ES-I3 (cell line): Measurements from ENCODE around the gene PHF20.
"Not testable (repeated sequence)": the region's sequence is repeated elsewhere in the genome, so short reads cannot be mapped to it uniquely, and the experiment has no call there.

ENCODE experiments used
- H3K36me3 ChIP-seq: 2 replicates; pipeline ENCODE4 v1.6.1; 2013; ENCODE audit warnings: mild to moderate bottlenecking, low read length, control low read depth, moderate library complexity; ENCODE audit not compliant: insufficient read depth
- H3K4me1 ChIP-seq: 2 replicates; pipeline ENCODE4 v1.6.1; 2013; ENCODE audit warnings: mild to moderate bottlenecking, control low read depth, low read length; ENCODE audit not compliant: insufficient read depth
- H3K9ac ChIP-seq: 2 replicates; pipeline ENCODE4 v1.6.1; 2013; ENCODE audit warnings: low read depth, mild to moderate bottlenecking, low read length, moderate library complexity
- H3K9me3 ChIP-seq: 2 replicates; pipeline ENCODE4 v1.6.1; 2013; ENCODE audit warnings: mild to moderate bottlenecking, low read length, moderate library complexity; ENCODE audit not compliant: control insufficient read depth, insufficient read depth

PHF20 gene

GRCh38 chr20:35757098-35757705 lies 14.6 kb upstream of the PHF20 start:
- Histone ChIP-seq H3K36me3 (no peaks in the 10 kb centered on the region), H3K9me3 (no peaks in the 10 kb centered on the region), H3K9ac (no peak overlapping the region), H3K4me1 (no peaks in the 10 kb centered on the region)

- not testable (repeated sequence) for H3K9me3 ChIP-seq, H3K36me3 ChIP-seq, H3K4me1 ChIP-seq, H3K9ac ChIP-seq
These were observed 10.3 kb upstream of the PHF20 start for GRCh38 chr20:35761548-35761947.

- H3K36me3 ChIP-seq: no peaks in the 10 kb centered on the region
- no peak overlapping the region for H3K9ac ChIP-seq
- no peaks in the 10 kb centered on the region for H3K4me1 ChIP-seq
- no peaks in the 10 kb centered on the region for H3K9me3 ChIP-seq
These were observed 9.4 kb upstream of the PHF20 start for GRCh38 chr20:35762461-35762860.

- H3K4me1 ChIP-seq: peaks cover 15% of the 10 kb centered on the region
- not testable (repeated sequence) for H3K9ac ChIP-seq, H3K9me3 ChIP-seq, H3K36me3 ChIP-seq
These were observed 6.9 kb upstream of the PHF20 start for GRCh38 chr20:35764936-35765335.

GRCh38 chr20:35766843-35767242 lies 5.0 kb upstream of the PHF20 start:
- Histone ChIP-seq H3K4me1 (peaks cover 15% of the 10 kb centered on the region), H3K36me3 (no peaks in the 10 kb centered on the region), H3K9ac (no peak overlapping the region), H3K9me3 (no peaks in the 10 kb centered on the region)

- Histone ChIP-seq H3K9ac (peak overlapping the region; percentile 12; the same call in 1 of the 2 replicates), H3K9me3 (no peaks in the 10 kb centered on the region), H3K4me1 (peaks cover 15% of the 10 kb centered on the region), H3K36me3 (no peaks in the 10 kb centered on the region)
These were observed 3.9 kb upstream of the PHF20 start for GRCh38 chr20:35767683-35768481.

GRCh38 chr20:35768731-35769664 lies 2.8 kb upstream of the PHF20 start:
- Histone ChIP-seq H3K9ac (no peak overlapping the region), H3K4me1 (peaks cover 19% of the 10 kb centered on the region), H3K36me3 (no peaks in the 10 kb centered on the region), H3K9me3 (no peaks in the 10 kb centered on the region)

GRCh38 chr20:35771367-35771688 lies 487 bp upstream of the PHF20 start:
- H3K9me3 ChIP-seq: no peaks in the 10 kb centered on the region
- H3K4me1 ChIP-seq: peaks cover 22% of the 10 kb centered on the region
- peak overlapping the region; percentile 82; the same call in 1 of the 2 replicates for H3K9ac ChIP-seq
- H3K36me3 ChIP-seq: no peaks in the 10 kb centered on the region

- Histone ChIP-seq H3K9ac (peak overlapping the region; percentile 82), H3K36me3 (no peaks in the 10 kb centered on the region), H3K4me1 (peaks cover 25% of the 10 kb centered on the region), H3K9me3 (no peaks in the 10 kb centered on the region)
These were observed 796 bp downstream of the PHF20 start for GRCh38 chr20:35772563-35773058.

GRCh38 chr20:35773154-35773751 lies 1.4 kb downstream of the PHF20 start:
- Histone ChIP-seq H3K36me3 (no peaks in the 10 kb centered on the region), H3K4me1 (peaks cover 22% of the 10 kb centered on the region), H3K9me3 (no peaks in the 10 kb centered on the region), H3K9ac (peak overlapping the region; percentile 82)

GRCh38 chr20:35774391-35774790 lies 2.6 kb downstream of the PHF20 start:
- Histone ChIP-seq H3K36me3 (no peaks in the 10 kb centered on the region), H3K4me1 (peaks cover 12% of the 10 kb centered on the region), H3K9me3 (no peaks in the 10 kb centered on the region), H3K9ac (no peak overlapping the region)

GRCh38 chr20:35776513-35777101 lies 4.8 kb downstream of the PHF20 start:
- Histone ChIP-seq H3K4me1 (peaks cover 11% of the 10 kb centered on the region; the same call in 1 of the 2 replicates), H3K9me3 (no peaks in the 10 kb centered on the region), H3K36me3 (no peaks in the 10 kb centered on the region), H3K9ac (no peak overlapping the region)

- not testable (repeated sequence) for H3K4me1 ChIP-seq, H3K9me3 ChIP-seq, H3K9ac ChIP-seq, H3K36me3 ChIP-seq
These were observed 12.0 kb downstream of the PHF20 start for GRCh38 chr20:35783811-35784210.

GRCh38 chr20:35785541-35785940 lies 13.7 kb downstream of the PHF20 start:
- H3K9ac ChIP-seq, H3K9me3 ChIP-seq, H3K36me3 ChIP-seq, H3K4me1 ChIP-seq: not testable (repeated sequence)
